Heart left ventricle (tissue), 13 donors: ENCODE results near the gene CAPN10.

Source experiments
- CTCF ChIP-seq, 12 donors: fragments of 200-600 bp; sonication (generic) in 4 of 12; IDR thresholded peaks; one replicate each; pipeline versions ENCODE4 v1.5.0 to v1.8.0; 2018 to 2022; ENCODE audit warnings: antibody characterized with exemption in 12 of 12, mild to moderate bottlenecking in 5 of 12
- POLR2A ChIP-seq, 2 donors: fragments of 450-650 bp; IDR thresholded peaks; one replicate each; pipeline ENCODE4 v1.6.1; 2017; ENCODE audit warnings: antibody characterized with exemption in 2 of 2, mild to moderate bottlenecking in 2 of 2, moderate library complexity in 2 of 2
- donor health status: ischemic (EF 13 %, LVEDD 7.1; RV severe dilation, severe dysfunction).
- donor health status: DM: no; HTN: yes; CAD: no.
- donor health status: DM: no; HTN: no; CAD: no.
- donor health status: ischemic (EF 25% LVEDD 6.9; RV normal size, moderate dysfunction).
- donor health status: ischemic (EF 25% LVEDD 5.7; RV mildly dilated, moderate dysfunction).
- donor health status: ischemic (EF 35%, LVEDD 5.7; RV mildly dilated, moderate dysfunction).
- donor health status: nonischemic (EF 11% LVEDD 7.7; RV severe dilation, severe dysfunction).
- donor health status: DM: yes; HTN: yes; CAD: no.
- donor health status: PGD.
- donor health status: ischemic (EF 29% LVEDD 5.4; RV normal size, mild dysfunction).
- donor health status: nonischemic (EF 23%, LVEDD 6.1; RV moderate dilation, normal function).

- TF ChIP-seq CTCF (IDR thresholded peaks at IDR 0.05) (no peak), POLR2A (IDR thresholded peaks at IDR 0.05) (no peak)
Observed at GRCh38 chr2:240574386-240575100, 12.0 kb upstream of the CAPN10 start.
